ENCODE data around the gene RNASEH2A. TPM values are rescaled to one million over a fixed set of nuclear protein-coding genes. Genes with fewer than 3 reads are reported as not detected.

The RNASEH2A gene
- total RNA-seq, 1 donor from 2014 or later = 37.4 TPM

DNA sequence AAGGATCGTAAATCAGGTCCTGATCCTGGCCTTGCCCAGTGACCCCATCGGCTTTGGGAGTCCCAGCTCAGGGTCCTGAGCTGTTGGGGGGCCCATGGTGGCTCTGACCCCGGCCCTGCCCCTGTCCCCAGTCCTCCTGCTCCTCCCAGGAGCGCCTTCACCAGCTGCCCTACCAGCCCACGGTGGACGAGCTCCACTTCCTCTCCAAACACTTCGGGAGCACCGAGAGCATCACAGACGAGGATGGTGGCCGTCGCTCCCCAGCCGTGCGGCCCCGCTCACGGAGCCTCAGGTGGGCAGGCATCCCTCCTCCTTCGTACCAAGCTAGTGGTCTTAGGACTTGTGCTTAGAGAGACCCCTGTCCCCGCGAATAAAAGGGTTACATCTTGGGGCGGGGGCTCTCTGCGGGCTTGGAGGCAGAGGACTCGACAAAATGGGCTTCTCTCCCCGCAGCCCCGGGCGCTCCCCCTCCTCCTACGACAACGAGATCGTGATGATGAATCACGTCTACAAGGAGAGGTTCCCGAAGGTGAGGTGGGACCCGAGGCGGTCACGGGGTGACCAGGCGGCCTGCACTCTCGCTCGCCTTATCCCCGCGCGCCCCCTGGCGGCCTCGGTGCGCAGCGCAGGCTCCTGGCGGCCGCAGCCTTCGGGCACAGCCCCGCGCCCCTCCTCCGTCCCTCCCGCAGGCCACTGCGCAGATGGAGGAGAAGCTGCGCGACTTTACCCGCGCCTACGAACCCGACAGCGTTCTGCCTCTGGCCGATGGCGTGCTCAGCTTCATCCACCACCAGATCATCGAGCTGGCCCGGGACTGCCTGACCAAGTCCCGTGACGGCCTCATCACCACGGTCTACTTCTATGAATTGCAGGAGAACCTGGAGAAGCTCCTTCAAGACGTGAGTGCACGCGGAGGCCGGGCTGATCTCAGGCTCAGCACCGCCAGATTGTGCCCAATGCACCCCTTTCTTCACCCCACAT lies 41.1 kb downstream of the RNASEH2A start:
- no peaks in the 10 kb centered on the region for H3K4me1 Mint-ChIP-seq (ENCODE audit: low read depth)
- no peak overlapping the region for H3K27ac Mint-ChIP-seq
- H3K9me3 Mint-ChIP-seq (ENCODE audit: low read depth) = no peaks in the 10 kb centered on the region
- TF ChIP-seq, protein P1, sequence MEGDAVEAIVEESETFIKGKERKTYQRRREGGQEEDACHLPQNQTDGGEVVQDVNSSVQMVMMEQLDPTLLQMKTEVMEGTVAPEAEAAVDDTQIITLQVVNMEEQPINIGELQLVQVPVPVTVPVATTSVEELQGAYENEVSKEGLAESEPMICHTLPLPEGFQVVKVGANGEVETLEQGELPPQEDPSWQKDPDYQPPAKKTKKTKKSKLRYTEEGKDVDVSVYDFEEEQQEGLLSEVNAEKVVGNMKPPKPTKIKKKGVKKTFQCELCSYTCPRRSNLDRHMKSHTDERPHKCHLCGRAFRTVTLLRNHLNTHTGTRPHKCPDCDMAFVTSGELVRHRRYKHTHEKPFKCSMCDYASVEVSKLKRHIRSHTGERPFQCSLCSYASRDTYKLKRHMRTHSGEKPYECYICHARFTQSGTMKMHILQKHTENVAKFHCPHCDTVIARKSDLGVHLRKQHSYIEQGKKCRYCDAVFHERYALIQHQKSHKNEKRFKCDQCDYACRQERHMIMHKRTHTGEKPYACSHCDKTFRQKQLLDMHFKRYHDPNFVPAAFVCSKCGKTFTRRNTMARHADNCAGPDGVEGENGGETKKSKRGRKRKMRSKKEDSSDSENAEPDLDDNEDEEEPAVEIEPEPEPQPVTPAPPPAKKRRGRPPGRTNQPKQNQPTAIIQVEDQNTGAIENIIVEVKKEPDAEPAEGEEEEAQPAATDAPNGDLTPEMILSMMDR (IDR thresholded peaks at IDR 0.05; ENCODE audit: unreplicated experiment) = peak; percentile 99
- no peak overlapping the region for H3K4me3 Mint-ChIP-seq (ENCODE audit: low read depth)
- H3K27me3 Mint-ChIP-seq = peaks cover 28% of the 10 kb centered on the region
- no peaks in the 10 kb centered on the region for H3K36me3 Mint-ChIP-seq (ENCODE audit: insufficient read depth)
- peak; percentile 98 for DNase-seq (ENCODE audit: low spot score, unreplicated experiment)

DNA sequence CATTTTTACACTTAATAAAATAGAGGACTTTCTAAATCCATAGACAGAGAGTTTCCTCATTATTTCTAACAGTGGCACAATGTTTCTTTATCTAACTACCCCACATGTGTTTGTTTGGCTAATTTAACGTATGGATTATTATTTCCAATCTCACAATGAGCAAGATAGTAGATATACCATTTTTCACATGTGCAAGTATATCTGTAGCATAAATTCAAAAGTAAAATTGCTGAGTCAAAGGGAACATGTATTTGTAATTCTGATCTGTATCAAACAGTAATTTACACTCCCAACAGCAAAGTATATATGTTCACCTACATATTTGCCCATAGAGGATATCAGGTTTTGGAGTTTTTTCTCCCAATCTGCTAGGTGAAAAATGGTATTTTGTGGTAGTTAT lies 50.3 kb downstream of the RNASEH2A start:
- no peak overlapping the region for H3K27ac Mint-ChIP-seq
- H3K27me3 Mint-ChIP-seq = no peaks in the 10 kb centered on the region
- no peaks in the 10 kb centered on the region for H3K4me1 Mint-ChIP-seq (ENCODE audit: low read depth)
- H3K4me3 Mint-ChIP-seq (ENCODE audit: low read depth) = no peak overlapping the region
- H3K9me3 Mint-ChIP-seq (ENCODE audit: low read depth) = no peaks in the 10 kb centered on the region
- TF ChIP-seq, protein P1 (IDR thresholded peaks at IDR 0.05; ENCODE audit: unreplicated experiment) = no peak
- no peak for DNase-seq (ENCODE audit: low spot score, unreplicated experiment)
- H3K36me3 Mint-ChIP-seq (ENCODE audit: insufficient read depth) = peaks cover 2% of the 10 kb centered on the region

DNA sequence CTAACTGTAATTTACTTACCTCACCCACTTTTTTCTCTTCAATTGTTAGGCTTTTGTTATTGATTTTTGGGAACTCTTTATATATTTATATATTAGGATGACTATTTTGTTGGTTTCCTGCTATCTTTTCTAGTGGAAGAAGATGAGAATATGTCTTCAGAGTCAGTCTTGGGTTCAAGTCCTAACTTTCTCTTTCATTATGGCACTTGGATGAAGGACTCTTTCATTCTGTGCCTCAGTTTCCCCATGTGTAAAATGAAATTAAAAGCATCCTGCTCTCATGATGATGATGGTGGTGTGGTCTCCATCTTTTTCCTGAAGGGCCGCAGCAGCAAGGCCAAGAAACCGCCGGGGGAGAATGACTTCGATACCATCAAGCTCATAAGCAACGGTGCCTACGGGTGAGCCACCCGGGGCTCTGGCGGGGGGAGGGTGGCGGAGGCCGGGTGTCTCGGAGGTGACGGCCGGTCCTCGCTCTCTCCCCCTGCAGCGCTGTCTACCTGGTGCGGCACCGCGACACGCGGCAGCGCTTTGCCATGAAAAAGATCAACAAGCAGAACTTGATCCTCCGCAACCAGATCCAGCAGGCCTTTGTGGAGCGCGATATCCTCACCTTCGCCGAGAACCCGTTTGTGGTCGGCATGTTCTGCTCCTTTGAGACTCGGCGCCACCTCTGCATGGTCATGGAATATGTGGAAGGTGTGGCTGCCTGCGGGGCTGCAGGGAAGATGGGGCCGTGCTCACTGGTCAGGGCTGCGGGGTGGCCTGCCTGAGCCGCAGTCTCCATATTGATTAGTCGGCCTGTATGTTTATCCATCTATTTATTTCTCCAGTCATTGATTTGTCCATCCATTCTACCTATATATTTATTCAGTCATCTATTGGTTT lies 51.9 kb downstream of the RNASEH2A start:
- Mint-ChIP-seq H3K27ac (no peak overlapping the region), H3K36me3 (ENCODE audit: insufficient read depth) (peaks cover 2% of the 10 kb centered on the region), H3K27me3 (no peaks in the 10 kb centered on the region), H3K9me3 (ENCODE audit: low read depth) (no peaks in the 10 kb centered on the region), H3K4me3 (ENCODE audit: low read depth) (no peak overlapping the region), H3K4me1 (ENCODE audit: low read depth) (no peaks in the 10 kb centered on the region)
- DNase-seq (ENCODE audit: low spot score, unreplicated experiment) = no peak
- TF ChIP-seq, protein P1 (IDR thresholded peaks at IDR 0.05; ENCODE audit: unreplicated experiment) = no peak

DNA sequence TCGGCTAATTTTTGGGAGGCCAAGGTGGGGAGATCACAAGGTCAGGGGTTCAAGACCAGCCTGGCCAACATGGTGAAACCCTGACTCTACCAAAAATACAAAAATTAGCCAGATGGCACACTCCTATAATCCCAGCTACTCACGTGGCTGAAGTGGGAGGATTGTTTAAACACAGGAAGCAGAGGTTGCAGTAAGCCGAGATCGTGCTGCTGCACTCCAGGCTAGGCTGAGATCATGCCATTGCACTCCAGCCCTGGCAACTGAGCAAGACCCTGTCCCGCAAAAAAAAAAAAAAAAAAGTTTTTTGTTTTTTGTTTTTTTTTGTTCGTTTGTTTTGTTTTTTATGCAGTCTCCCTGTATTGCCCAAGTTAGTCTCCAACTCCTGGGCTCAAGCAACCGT lies 53.2 kb downstream of the RNASEH2A start:
- H3K4me3 Mint-ChIP-seq (ENCODE audit: low read depth) = no peak overlapping the region

More for the DNA sequence above, 53.2 kb downstream of the RNASEH2A start:
- Mint-ChIP-seq H3K36me3 (ENCODE audit: insufficient read depth) (peaks cover 2% of the 10 kb centered on the region), H3K4me1 (ENCODE audit: low read depth) (no peaks in the 10 kb centered on the region), H3K9me3 (ENCODE audit: low read depth) (no peaks in the 10 kb centered on the region), H3K27ac (no peak overlapping the region), H3K27me3 (no peaks in the 10 kb centered on the region)
- DNase-seq (ENCODE audit: low spot score, unreplicated experiment) = no peak
- TF ChIP-seq, protein P1 (IDR thresholded peaks at IDR 0.05; ENCODE audit: unreplicated experiment) = no peak

Small RNAs within 50 kb of the gene (microRNA-seq; reads per million reads assigned to microRNA genes)
- gene MIR5684 (ENCODE audit: borderline number of aligned reads, unreplicated experiment) (not detected), gene MIR6794 (ENCODE audit: borderline number of aligned reads, unreplicated experiment) (not detected)

Other genes with a start within 250 kb of the RNASEH2A start
- gene ZNF490, start 195.8 kb upstream of the RNASEH2A start, total RNA-seq = 12.7 and 15.1 TPM in 2 replicates
- gene ZNF791, start 195.7 kb upstream of the RNASEH2A start, total RNA-seq = 22.3 and 24.3 TPM in 2 replicates
- gene MAN2B1, start 139.8 kb upstream of the RNASEH2A start, total RNA-seq = 115 and 120 TPM in 2 replicates
- gene WDR83, start 139.8 kb upstream of the RNASEH2A start, total RNA-seq = 16.3 and 17.2 TPM in 2 replicates
- gene DHPS, start 124.7 kb upstream of the RNASEH2A start, total RNA-seq = 92.0 and 106 TPM in 2 replicates
- gene GNG14, start 118.6 kb upstream of the RNASEH2A start, total RNA-seq = not detected in 2 replicates
- 14.6 and 15.1 TPM in 2 replicates for gene FBXW9, start 110.0 kb upstream of the RNASEH2A start, total RNA-seq
- 109 and 113 TPM in 2 replicates for gene TNPO2, start 82.7 kb upstream of the RNASEH2A start, total RNA-seq
- gene TRIR, start 71.9 kb upstream of the RNASEH2A start, total RNA-seq = 171 and 180 TPM in 2 replicates
- gene GET3, start 69.1 kb upstream of the RNASEH2A start, total RNA-seq = 59.8 and 66.0 TPM in 2 replicates
- gene BEST2, start 54.8 kb upstream of the RNASEH2A start, total RNA-seq = not detected in 2 replicates
- gene HOOK2, start 31.0 kb upstream of the RNASEH2A start, total RNA-seq = 115 TPM in 2 replicates
- gene JUNB, start 15.1 kb upstream of the RNASEH2A start, total RNA-seq = 5.7 and 6.0 TPM in 2 replicates
- 524 and 554 TPM in 2 replicates for gene PRDX2, start 4.8 kb upstream of the RNASEH2A start, total RNA-seq
- 16.5 and 22.7 TPM in 2 replicates for gene THSD8, start 4.5 kb upstream of the RNASEH2A start, total RNA-seq
- gene RTBDN, start 28.0 kb downstream of the RNASEH2A start, total RNA-seq = not detected in 2 replicates
- 5.3 and 5.9 TPM in 2 replicates for gene MAST1, start 31.9 kb downstream of the RNASEH2A start, total RNA-seq
- 26.0 and 31.7 TPM in 2 replicates for gene DNASE2, start 74.9 kb downstream of the RNASEH2A start, total RNA-seq
- gene KLF1, start 80.6 kb downstream of the RNASEH2A start, total RNA-seq = not detected in 2 replicates
- 59.3 and 60.6 TPM in 2 replicates for gene GCDH, start 84.6 kb downstream of the RNASEH2A start, total RNA-seq
- 1.2 and 1.8 TPM in 2 replicates for gene SYCE2, start 112.7 kb downstream of the RNASEH2A start, total RNA-seq
- gene FARSA, start 127.1 kb downstream of the RNASEH2A start, total RNA-seq = 61.2 and 63.3 TPM in 2 replicates
- 707 and 730 TPM in 2 replicates for gene CALR, start 132.0 kb downstream of the RNASEH2A start, total RNA-seq
- gene RAD23A, start 139.3 kb downstream of the RNASEH2A start, total RNA-seq = 70.4 and 78.8 TPM in 2 replicates
- gene GADD45GIP1, start 150.6 kb downstream of the RNASEH2A start, total RNA-seq = 16.8 and 20.8 TPM in 2 replicates
- gene DAND5, start 163.0 kb downstream of the RNASEH2A start, total RNA-seq = not detected in 2 replicates
- gene NFIX, start 188.9 kb downstream of the RNASEH2A start, total RNA-seq = 0.46 and 0.51 TPM in 2 replicates

All from progenitor cell of endocrine pancreas (in vitro differentiated cells).